ENCODE data around the gene MTHFD2L.

- no peak for TF ChIP-seq USF1 (CRISPR knock-in tag; IDR thresholded peaks at IDR 0.05)
- TF ChIP-seq MAX (CRISPR knock-in tag; IDR thresholded peaks at IDR 0.05): no peak
- TF ChIP-seq CHCHD3 (CRISPR knock-in tag; IDR thresholded peaks at IDR 0.05): no peak
- no peak for TF ChIP-seq SREBF2 (CRISPR knock-in tag; IDR thresholded peaks at IDR 0.05)
- no peak for TF ChIP-seq ARID3A (IDR thresholded peaks at IDR 0.05; ENCODE audit: borderline replicate concordance, low read depth, low read length)
- TF ChIP-seq ZBTB34 (CRISPR knock-in tag; IDR thresholded peaks at IDR 0.05): no peak
- no peak for TF ChIP-seq ZNF778 (CRISPR knock-in tag; IDR thresholded peaks at IDR 0.05)
- TF ChIP-seq CTBP1 (IDR thresholded peaks at IDR 0.05; ENCODE audit: borderline replicate concordance): no peak
These were observed 34.7 kb upstream of the MTHFD2L start for GRCh38 chr4:74123065-74123728.

Measured in K562 (cell line).